IMR-90 (cell line): ENCODE data around the gene ACTRT3. TPM values are rescaled to one million over a fixed set of nuclear protein-coding genes. Genes with fewer than 3 reads are reported as not detected.

Source experiments
- ATAC-seq: fragments of 200-7000 bp; cut with Tn5 transposase; 2 replicates; pipeline ENCODE4 v1.9.1; 2020; ENCODE audit warnings: low read depth, mild to moderate bottlenecking, moderate library complexity
- BruUV-seq: library from RNA; stranded (reverse); fragments of 400-500 nt; replicated peaks from 2 replicates; lab custom pipeline; 2021; lab: Mats Ljungman, UMichigan
- CTCF ChIA-PET: fragments of 300-600 bp; formaldehyde crosslinking; extraction: SDS; loops from one replicate; lab custom pipeline; 2021; ENCODE audit warnings: antibody characterized with exemption; lab: Yijun Ruan, JAX
- POLR2A ChIA-PET: fragments of 300-600 bp; sonication (Branson Sonifier 250); formaldehyde crosslinking; loops from one replicate; lab custom pipeline; 2022; ENCODE audit warnings: antibody characterized with exemption; ENCODE audit not compliant: unreplicated experiment; lab: Charles Lee
- DNase-seq: peaks from one replicate; pipeline ENCODE4 v3.0.0; 2013
- H2AFZ ChIP-seq: replicated peaks from 2 replicates; pipeline ENCODE3; 2013; ENCODE audit warnings: low read length, mild to moderate bottlenecking; ENCODE audit not compliant: poor library complexity
- H2AK5ac ChIP-seq: 2 replicates; pipeline ENCODE4 v1.6.1; 2013; ENCODE audit warnings: low read depth, low read length, inconsistent platforms
- H2AK9ac ChIP-seq: replicated peaks from 2 replicates; pipeline ENCODE3; 2013; ENCODE audit warnings: mild to moderate bottlenecking, low read depth, low read length, moderate library complexity; ENCODE audit not compliant: poor library complexity
- H2BK120ac ChIP-seq: 2 replicates; pipeline ENCODE4 v1.6.1; 2013; ENCODE audit warnings: low read depth, low read length, inconsistent platforms
- H2BK15ac ChIP-seq: 3 replicates; pipeline ENCODE4 v1.6.1; 2013; ENCODE audit warnings: low read depth, low read length, inconsistent platforms
- H2BK20ac ChIP-seq: 2 replicates; pipeline ENCODE4 v1.6.1; 2013; ENCODE audit warnings: low read depth, mild to moderate bottlenecking, inconsistent platforms, low read length, moderate library complexity
- H2BK5ac ChIP-seq: 2 replicates; pipeline ENCODE4 v1.6.1; 2013; ENCODE audit warnings: mild to moderate bottlenecking, low read depth, low read length, inconsistent platforms; ENCODE audit not compliant: poor library complexity, severe bottlenecking
- H3K14ac ChIP-seq: replicated peaks from 2 replicates; pipeline ENCODE4 v1.6.1; 2013; ENCODE audit warnings: low read depth, low read length, inconsistent platforms
- H3K18ac ChIP-seq: 2 replicates; pipeline ENCODE4 v1.6.1; 2013; ENCODE audit warnings: low read depth, low read length, control low read depth
- H3K23ac ChIP-seq: 2 replicates; pipeline ENCODE4 v1.6.1; 2013; ENCODE audit warnings: low read depth, low read length, inconsistent platforms
- H3K27ac ChIP-seq: 2 replicates; pipeline ENCODE4 v1.5.1; 2013; ENCODE audit warnings: mild to moderate bottlenecking, control low read depth, low read length; ENCODE audit not compliant: insufficient read depth
- H3K27me3 ChIP-seq: 2 replicates; pipeline ENCODE4 v1.6.1; 2013; ENCODE audit warnings: low read length; ENCODE audit not compliant: control insufficient read depth, insufficient read depth
- H3K36me3 ChIP-seq: 2 replicates; pipeline ENCODE4 v1.6.1; 2013; ENCODE audit warnings: low read length, mixed read lengths; ENCODE audit not compliant: control insufficient read depth, insufficient read depth
- H3K4ac ChIP-seq: 2 replicates; pipeline ENCODE4 v1.6.1; 2013; ENCODE audit warnings: low read depth, low read length, inconsistent platforms
- H3K4me1 ChIP-seq: 2 replicates; pipeline ENCODE4 v1.6.1; 2013; ENCODE audit warnings: low read length, mixed read lengths; ENCODE audit not compliant: control insufficient read depth, insufficient read depth
- H3K4me2 ChIP-seq: 2 replicates; pipeline ENCODE4 v1.6.1; 2013; ENCODE audit warnings: low read depth, mild to moderate bottlenecking, control low read depth, low read length, moderate library complexity
- H3K4me3 ChIP-seq: 2 replicates; pipeline ENCODE4 v1.5.1; 2013; ENCODE audit warnings: low read depth, mild to moderate bottlenecking, control low read depth, low read length, moderate library complexity; ENCODE audit not compliant: insufficient read depth
- H3K56ac ChIP-seq: 2 replicates; pipeline ENCODE4 v1.6.1; 2013; ENCODE audit warnings: low read length, inconsistent platforms; ENCODE audit not compliant: insufficient read depth; ENCODE audit errors: extremely low read depth
- H3K79me1 ChIP-seq, 2 experiments: 2 replicates each; pipeline ENCODE4 v1.6.1; 2013; ENCODE audit warnings: low read length in 2 of 2, inconsistent platforms in 1 of 2, low read depth in 1 of 2
- H3K9ac ChIP-seq: 2 replicates; pipeline ENCODE4 v1.6.1; 2013; ENCODE audit warnings: low read depth, low read length, control low read depth
- H3K9me1 ChIP-seq: 2 replicates; pipeline ENCODE4 v1.6.1; 2013; ENCODE audit warnings: low read length, inconsistent platforms; ENCODE audit not compliant: insufficient read depth
- H3K9me3 ChIP-seq: 2 replicates; pipeline ENCODE4 v1.6.1; 2013; ENCODE audit warnings: low read length; ENCODE audit not compliant: control insufficient read depth, insufficient read depth
- H4K20me1 ChIP-seq: 2 replicates; pipeline ENCODE4 v1.6.1; 2013; ENCODE audit warnings: low read length, inconsistent platforms; ENCODE audit not compliant: insufficient read depth
- H4K5ac ChIP-seq: 2 replicates; pipeline ENCODE4 v1.6.1; 2013; ENCODE audit warnings: mild to moderate bottlenecking, low read depth, low read length, control low read depth
- H4K8ac ChIP-seq, 2 experiments: 2 replicates each; pipeline ENCODE4 v1.6.1; 2013; ENCODE audit warnings: low read depth in 2 of 2, low read length in 2 of 2, control low read depth in 1 of 2, inconsistent platforms in 1 of 2
- H4K91ac ChIP-seq: 2 replicates; pipeline ENCODE4 v1.6.1; 2013; ENCODE audit warnings: low read depth, low read length, inconsistent platforms; ENCODE audit not compliant: insufficient read depth
- BHLHE40 ChIP-seq: fragments of 150-350 bp; IDR thresholded peaks from 2 replicates; pipeline ENCODE4 v1.6.1; 2016; ENCODE audit warnings: mild to moderate bottlenecking, low read depth, low read length
- CEBPB ChIP-seq: IDR thresholded peaks from 2 replicates; pipeline ENCODE4 v1.6.1; 2012; ENCODE audit warnings: low read depth, low read length, improper control_type of control experiment
- CHD1 ChIP-seq: IDR thresholded peaks from 2 replicates; pipeline ENCODE4 v1.6.1; 2012; ENCODE audit warnings: low read depth, low read length, improper control_type of control experiment
- FOS ChIP-seq: fragments of 150-350 bp; IDR thresholded peaks from 2 replicates; pipeline ENCODE4 v1.6.1; 2016; ENCODE audit warnings: low read depth, low read length
- MAFK ChIP-seq: IDR thresholded peaks from 2 replicates; pipeline ENCODE4 v1.6.1; 2012; ENCODE audit warnings: low read depth, low read length, improper control_type of control experiment
- MAZ ChIP-seq: IDR thresholded peaks from 2 replicates; pipeline ENCODE4 v1.6.1; 2012; ENCODE audit warnings: low read depth, mild to moderate bottlenecking, low read length, improper control_type of control experiment, moderate library complexity, borderline replicate concordance
- MXI1 ChIP-seq: IDR thresholded peaks from 2 replicates; pipeline ENCODE4 v1.6.1; 2012; ENCODE audit warnings: low read depth, mild to moderate bottlenecking, low read length, moderate library complexity, borderline replicate concordance
- NFE2L2 ChIP-seq: fragments of 150-350 bp; IDR thresholded peaks from 2 replicates; pipeline ENCODE4 v1.6.1; 2016; ENCODE audit warnings: low read depth, mild to moderate bottlenecking, low read length
- RAD21 ChIP-seq: IDR thresholded peaks from 2 replicates; pipeline ENCODE4 v1.6.1; 2012; ENCODE audit warnings: low read length, improper control_type of control experiment
- RCOR1 ChIP-seq: IDR thresholded peaks from 2 replicates; pipeline ENCODE4 v1.6.1; 2012; ENCODE audit warnings: mild to moderate bottlenecking, low read length, improper control_type of control experiment; ENCODE audit not compliant: insufficient replicate concordance
- RFX5 ChIP-seq: IDR thresholded peaks from 2 replicates; pipeline ENCODE4 v1.8.0; 2012; ENCODE audit warnings: low read depth, mild to moderate bottlenecking, low read length, moderate library complexity
- SMC3 ChIP-seq: fragments of 150-350 bp; IDR thresholded peaks from 2 replicates; pipeline ENCODE4 v1.6.1; 2016; ENCODE audit warnings: low read depth, mild to moderate bottlenecking, antibody characterized with exemption, low read length, moderate library complexity
- WGBS, 2 experiments: methylation state at CpG; one replicate each; pipeline versions ENCODE4 v1.1.5 to v1.1.7; 2013; ENCODE audit warnings: missing lambda C conversion rate in 2 of 2; ENCODE audit not compliant: insufficient read length in 1 of 2; ENCODE audit errors: extremely low coverage in 2 of 2; 5-methylcytosine and 5-hydroxymethylcytosine counted together
- dilution Hi-C: fragments of 300-500 bp; cut with HindIII; formaldehyde crosslinking; loops from one replicate; pipeline ENCODE4 v1.14.3; 2018; ENCODE audit warnings: low sequenced_read_pairs; ENCODE audit not compliant: unreplicated experiment
- in situ Hi-C: fragments of 300-500 bp; cut with MboI; formaldehyde crosslinking; loops from 3 replicates; pipeline ENCODE4 v1.14.3; 2019; ENCODE audit warnings: low sequenced_read_pairs, inconsistent platforms, mixed read lengths
- intact Hi-C: fragments of 100-400 bp; cut with micrococcal nuclease; formaldehyde crosslinking; loops from 2 replicates; pipeline ENCODE4 v1.10.0; 2022
- polyA plus RNA-seq, 3 experiments: library from polyadenylated mRNA; depleted of rRNA; stranded (reverse); fragments of >200 nt; gene quantifications; 2 replicates each; pipeline ENCODE4 v1.2.3, GENCODE V29; 2012; ENCODE audit warnings: low replicate concordance in 1 of 3
- total RNA-seq: library from RNA; depleted of rRNA; stranded (reverse); fragments of >200 nt; gene quantifications from 2 replicates; pipeline ENCODE4 v1.2.3, GENCODE V29; 2012
- TF ChIP-seq, protein P1 (sequence below): conservative IDR thresholded peaks from 2 replicates; pipeline ENCODE4 v1.5.1; 2012; ENCODE audit warnings: mild to moderate bottlenecking, low read depth, low read length, improper control_type of control experiment
- TF ChIP-seq, protein P2 (sequence below): fragments of 150-350 bp; IDR thresholded peaks from 2 replicates; pipeline ENCODE4 v1.6.1; 2016; ENCODE audit warnings: low read depth, mild to moderate bottlenecking, low read length, moderate library complexity, borderline replicate concordance

Gene ACTRT3
- total and polyA plus RNA-seq, 2 of the 4 experiments (the other 2 are of a cell fraction): 0.97 to 2.5 TPM

- TF ChIP-seq, protein P1, sequence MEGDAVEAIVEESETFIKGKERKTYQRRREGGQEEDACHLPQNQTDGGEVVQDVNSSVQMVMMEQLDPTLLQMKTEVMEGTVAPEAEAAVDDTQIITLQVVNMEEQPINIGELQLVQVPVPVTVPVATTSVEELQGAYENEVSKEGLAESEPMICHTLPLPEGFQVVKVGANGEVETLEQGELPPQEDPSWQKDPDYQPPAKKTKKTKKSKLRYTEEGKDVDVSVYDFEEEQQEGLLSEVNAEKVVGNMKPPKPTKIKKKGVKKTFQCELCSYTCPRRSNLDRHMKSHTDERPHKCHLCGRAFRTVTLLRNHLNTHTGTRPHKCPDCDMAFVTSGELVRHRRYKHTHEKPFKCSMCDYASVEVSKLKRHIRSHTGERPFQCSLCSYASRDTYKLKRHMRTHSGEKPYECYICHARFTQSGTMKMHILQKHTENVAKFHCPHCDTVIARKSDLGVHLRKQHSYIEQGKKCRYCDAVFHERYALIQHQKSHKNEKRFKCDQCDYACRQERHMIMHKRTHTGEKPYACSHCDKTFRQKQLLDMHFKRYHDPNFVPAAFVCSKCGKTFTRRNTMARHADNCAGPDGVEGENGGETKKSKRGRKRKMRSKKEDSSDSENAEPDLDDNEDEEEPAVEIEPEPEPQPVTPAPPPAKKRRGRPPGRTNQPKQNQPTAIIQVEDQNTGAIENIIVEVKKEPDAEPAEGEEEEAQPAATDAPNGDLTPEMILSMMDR: no peak
- TF ChIP-seq RAD21 (no peak), RFX5 (no peak), FOS (no peak), MXI1 (peak; percentile 91), CEBPB (no peak), MAZ (no peak), BHLHE40 (0 out of 2 replicates have a peak, but pooled peaks have one; percentile 26), RCOR1 (no peak), CHD1 (no peak), NFE2L2 (no peak), MAFK (no peak), SMC3 (no peak)
- TF ChIP-seq, protein P2, sequence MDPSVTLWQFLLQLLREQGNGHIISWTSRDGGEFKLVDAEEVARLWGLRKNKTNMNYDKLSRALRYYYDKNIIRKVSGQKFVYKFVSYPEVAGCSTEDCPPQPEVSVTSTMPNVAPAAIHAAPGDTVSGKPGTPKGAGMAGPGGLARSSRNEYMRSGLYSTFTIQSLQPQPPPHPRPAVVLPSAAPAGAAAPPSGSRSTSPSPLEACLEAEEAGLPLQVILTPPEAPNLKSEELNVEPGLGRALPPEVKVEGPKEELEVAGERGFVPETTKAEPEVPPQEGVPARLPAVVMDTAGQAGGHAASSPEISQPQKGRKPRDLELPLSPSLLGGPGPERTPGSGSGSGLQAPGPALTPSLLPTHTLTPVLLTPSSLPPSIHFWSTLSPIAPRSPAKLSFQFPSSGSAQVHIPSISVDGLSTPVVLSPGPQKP: no peak
- peak within 1 kb of the TSS; percentile 55 for H3K14ac ChIP-seq
- peak within 1 kb of the TSS; percentile 80 for H3K23ac ChIP-seq
- peak within 1 kb of the TSS; percentile 52 for H3K27ac ChIP-seq
- CTCF ChIA-PET: interaction anchor here (0.6 kb wide), 1 partner anchor 28 kb away, joined by 3 read pairs; no protein-coding TSS in a partner anchor
- peak within 1 kb of the TSS; percentile 95 for H2AK9ac ChIP-seq
- peaks cover 9% of the 10 kb centered on the region for H3K9me1 ChIP-seq
- DNase-seq (peak; percentile 63), ATAC-seq (peak; percentile 89)
- peak within 1 kb of the TSS; percentile 43; the same call in 1 of the 2 replicates for H2AK5ac ChIP-seq
- no peaks in the 10 kb centered on the region for H3K27me3 ChIP-seq
- peak within 1 kb of the TSS; percentile 99 for H2AFZ ChIP-seq
- peak within 1 kb of the TSS; percentile 63 for H3K4ac ChIP-seq
- 5% methylated on average over 37 of the region's 56 CpGs; no CpG with 5 or more reads in 1 of the 2 experiments for WGBS, 2 experiments
- no peaks in the 10 kb centered on the region for H3K9me3 ChIP-seq
- no TSS peak for BruUV-seq
- no peaks in the 10 kb centered on the region for H3K36me3 ChIP-seq
- H4K20me1 ChIP-seq: no peaks in the 10 kb centered on the region
- H3K4me1 ChIP-seq: peaks cover 3% of the 10 kb centered on the region
- peak within 1 kb of the TSS; percentile 39; the same call in 1 of the 2 replicates for H3K18ac ChIP-seq
- H4K5ac ChIP-seq: peak within 1 kb of the TSS; percentile 38
- intact Hi-C loops (loop anchor here (5.0 kb wide), 1 partner anchor 35 kb away; no protein-coding TSS in a partner anchor), in situ Hi-C loops (no loop called here), dilution Hi-C loops (no loop called here)
- peak within 1 kb of the TSS; percentile 89 for H3K4me2 ChIP-seq
- H3K9ac ChIP-seq: peak within 1 kb of the TSS; percentile 53
- peak within 1 kb of the TSS; percentile 62 to 70; a peak in 3 of 4 replicates for H4K8ac ChIP-seq
- peak within 1 kb of the TSS; percentile 21; the same call in 1 of the 2 replicates for H2BK20ac ChIP-seq
- H2BK120ac ChIP-seq: peak within 1 kb of the TSS; percentile 33
- POLR2A ChIA-PET: interaction anchor here (0.8 kb wide), 1 partner anchor 48 kb away, joined by 3 read pairs; no protein-coding TSS in a partner anchor
- peak within 1 kb of the TSS; percentile 29 for H3K4me3 ChIP-seq
- H2BK5ac ChIP-seq: peak within 1 kb of the TSS; percentile 30
- H3K79me1 ChIP-seq: peaks cover 0 to 3% of the 10 kb centered on the region in 2 experiments; a peak in 1 of 4 replicates
- peak within 1 kb of the TSS; percentile 38; the same call in 1 of the 2 replicates for H3K56ac ChIP-seq
- H2BK15ac ChIP-seq: peak within 1 kb of the TSS; percentile 60; the same call in 1 of the 3 replicates
- peak within 1 kb of the TSS; percentile 84 for H4K91ac ChIP-seq
These were observed 43.2 kb upstream of the ACTRT3 start, which contains the start of the genes LRRC34 and LRRIQ4 for GRCh38 chr3:169812332-169813235. TSS of gene LRRC34 (minus strand) at chr3:169812904. CDS start at chr3:169812548, 356 bp downstream. TSS of gene LRRIQ4 (plus strand) at chr3:169812870. CDS start at chr3:169821922, 9,052 bp downstream.
